NCI-H2196 treated with DMSO at 0.1 percent for 48 hours (cell line): ENCODE measurements around the gene TRABD2B.

Experiments used
- DNase-seq: peaks from one replicate; lab custom pipeline; 2025; ENCODE audit not compliant: unreplicated experiment; lab: John Stamatoyannopoulos, UW

TRABD2B gene

GRCh38 chr1:47763591-47764171 lies 233.5 kb downstream of the TRABD2B start:
- no peak for DNase-seq

DNA sequence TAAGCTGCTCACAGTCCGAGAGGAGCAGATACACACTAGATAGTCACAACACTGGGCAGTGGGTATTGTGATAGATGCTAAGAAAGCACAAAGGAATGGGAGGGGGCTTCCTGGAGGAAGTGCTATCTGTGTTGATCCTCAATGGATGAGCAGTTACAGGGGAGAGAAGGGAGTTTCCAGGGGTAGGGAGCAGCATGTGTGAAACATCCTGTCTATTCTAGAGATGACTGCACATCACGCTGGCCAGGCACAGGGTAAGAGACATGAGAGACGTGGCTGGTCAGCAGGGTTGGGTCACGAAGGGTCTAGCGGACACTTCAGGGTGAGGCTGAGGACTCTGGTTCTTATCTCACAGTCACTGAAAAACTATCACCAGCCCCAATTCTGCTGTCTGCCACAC lies 235.2 kb downstream of the TRABD2B start:
- DNase-seq, result no peak

GRCh38 chr1:47761201-47761930 lies 235.8 kb downstream of the TRABD2B start:
- DNase-seq, result no peak

DNA sequence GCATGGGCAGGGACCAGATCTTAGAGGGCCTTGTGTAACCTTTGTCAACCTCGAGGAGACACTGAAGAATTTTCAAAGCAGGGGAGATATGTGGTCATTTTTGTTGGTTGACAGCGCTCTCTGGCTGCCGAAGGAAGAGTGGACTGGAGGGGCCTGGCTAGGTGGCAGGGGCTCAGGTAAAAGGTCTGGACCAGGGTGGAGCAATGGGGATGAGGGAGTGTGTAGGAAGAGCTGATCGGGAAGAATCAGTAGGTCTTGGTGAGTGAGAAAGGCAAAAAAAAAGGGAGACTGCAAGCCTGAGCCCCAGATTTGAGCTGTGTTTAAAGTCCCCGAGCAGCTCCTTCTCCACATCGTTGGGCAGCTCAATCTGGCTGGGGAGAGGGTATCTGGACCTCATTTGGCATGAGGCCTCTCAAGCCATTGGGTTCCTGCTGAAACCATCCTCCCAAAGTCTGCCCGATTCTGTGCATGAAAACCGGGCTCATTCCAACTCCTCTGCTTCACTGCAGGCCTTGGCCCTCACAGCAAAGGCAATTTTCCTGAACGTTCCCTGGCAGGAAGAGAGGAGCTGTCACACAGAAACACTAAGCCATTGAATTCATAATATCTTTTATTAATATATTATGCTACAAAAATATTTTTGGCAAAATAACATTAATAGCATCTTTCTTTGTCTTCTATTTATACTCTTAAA lies 237.1 kb downstream of the TRABD2B start:
- no peak for DNase-seq

DNA sequence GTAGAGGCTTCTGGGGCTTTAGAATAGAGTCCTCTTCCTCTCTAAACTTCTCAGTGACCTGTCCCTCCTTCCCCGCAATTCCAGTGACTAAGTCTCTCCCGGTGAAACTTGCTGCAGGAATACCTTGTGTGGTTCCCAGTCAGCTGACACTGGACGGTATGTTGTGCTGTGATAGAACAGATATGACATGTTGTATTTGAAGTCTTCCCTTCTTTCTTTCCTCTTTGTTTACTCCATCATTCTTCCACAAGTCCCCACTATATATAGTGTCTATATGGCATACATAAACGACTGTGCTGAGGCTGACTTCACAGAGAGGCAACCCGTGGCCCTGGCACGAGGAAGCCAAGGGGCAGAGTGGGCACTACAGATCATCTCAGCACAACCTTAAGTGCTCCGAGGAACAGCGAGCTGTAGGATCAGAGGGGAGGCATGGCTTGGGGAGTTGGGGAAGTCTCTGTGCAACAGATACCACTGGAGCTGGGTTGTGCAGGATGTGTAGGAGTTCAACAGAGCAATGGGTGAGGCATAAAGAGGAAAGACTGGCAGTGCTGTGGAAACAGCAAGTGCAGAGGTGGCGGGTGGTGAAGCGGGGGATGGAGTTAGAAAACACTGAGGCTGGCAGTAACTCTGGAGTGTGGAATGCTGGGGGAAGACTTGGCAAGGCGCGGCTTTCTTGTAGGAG lies 237.8 kb downstream of the TRABD2B start:
- no peak for DNase-seq

GRCh38 chr1:47758341-47759250 lies 238.6 kb downstream of the TRABD2B start:
- no peak for DNase-seq

DNA sequence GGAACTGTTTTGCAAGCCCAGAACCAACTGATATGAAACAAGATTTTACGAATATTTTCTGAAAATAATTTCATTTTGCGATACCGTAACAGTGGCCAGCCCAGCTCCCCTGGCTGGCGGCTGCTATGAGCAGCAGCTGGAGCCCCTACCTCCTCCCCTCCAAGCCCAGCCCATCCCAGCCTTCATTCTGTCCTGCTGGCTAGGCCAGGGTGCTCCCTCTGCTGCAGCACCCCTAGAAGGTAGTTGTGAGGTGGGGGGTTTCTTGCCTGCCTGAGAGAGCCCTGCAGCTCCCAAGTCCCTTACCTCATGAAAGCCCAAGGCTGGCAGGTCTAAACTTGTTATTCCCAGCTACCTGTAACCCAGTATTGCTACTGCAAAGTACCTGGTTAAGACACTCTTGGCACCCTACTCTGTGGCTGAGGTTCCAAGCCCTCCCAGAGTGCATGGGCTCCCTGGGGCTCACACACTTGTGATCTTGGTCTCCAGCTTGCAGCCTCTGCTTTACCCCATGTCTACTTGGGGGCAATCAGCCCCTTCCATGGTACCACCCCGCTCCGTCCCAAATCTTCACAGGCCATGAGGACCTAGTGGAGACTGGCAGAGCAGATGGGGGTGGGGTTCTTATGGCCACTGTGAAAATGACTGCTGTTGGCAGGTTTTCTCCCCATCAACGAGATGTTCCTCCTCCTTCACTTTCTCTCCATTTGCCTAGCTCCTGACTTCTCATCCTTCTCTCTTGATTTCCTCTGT lies 239.8 kb downstream of the TRABD2B start:
- no peak for DNase-seq

DNA sequence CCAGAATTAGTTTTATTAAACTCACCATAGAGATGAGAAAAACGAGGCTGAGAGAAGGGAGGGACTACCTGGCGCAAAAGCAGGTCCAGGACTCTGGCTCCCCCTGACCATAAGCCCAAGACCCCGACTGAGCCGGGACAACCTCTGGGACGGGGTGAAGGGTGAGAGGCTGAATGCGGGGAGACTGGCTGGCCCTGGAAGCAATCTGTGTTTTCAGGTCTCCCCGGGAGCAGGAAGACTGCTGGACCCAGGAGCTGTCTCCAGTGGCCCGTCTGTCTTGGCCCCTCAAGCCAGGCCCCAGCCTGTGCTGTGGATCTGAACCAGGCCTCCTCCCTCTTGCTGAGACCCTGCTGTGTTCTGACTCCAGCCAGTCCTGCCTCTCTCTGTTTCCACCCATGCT lies 240.8 kb downstream of the TRABD2B start:
- DNase-seq, result no peak

GRCh38 chr1:47756006-47756405 lies 241.2 kb downstream of the TRABD2B start:
- no peak for DNase-seq

GRCh38 chr1:47755101-47755990 lies 241.8 kb downstream of the TRABD2B start:
- no peak for DNase-seq

DNA sequence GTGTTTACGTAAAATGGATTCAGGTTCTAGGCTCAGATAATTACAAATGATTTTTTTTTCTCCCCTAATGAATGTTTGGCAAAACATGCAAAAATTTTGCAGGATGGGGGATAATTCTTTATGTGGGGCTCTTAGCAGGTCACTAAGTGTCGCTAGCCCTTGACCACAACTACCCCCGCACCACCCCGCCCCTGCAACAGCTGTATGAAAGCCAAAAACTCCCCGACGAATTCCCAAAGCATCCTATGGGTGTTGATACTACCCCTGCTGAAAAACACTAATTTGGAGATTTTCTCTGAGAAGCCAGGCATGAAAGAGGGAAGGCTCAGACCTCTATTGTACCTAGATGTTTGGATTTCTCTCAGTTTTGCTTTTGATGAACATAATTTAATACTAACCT lies 243.0 kb downstream of the TRABD2B start:
- DNase-seq, result no peak

DNA sequence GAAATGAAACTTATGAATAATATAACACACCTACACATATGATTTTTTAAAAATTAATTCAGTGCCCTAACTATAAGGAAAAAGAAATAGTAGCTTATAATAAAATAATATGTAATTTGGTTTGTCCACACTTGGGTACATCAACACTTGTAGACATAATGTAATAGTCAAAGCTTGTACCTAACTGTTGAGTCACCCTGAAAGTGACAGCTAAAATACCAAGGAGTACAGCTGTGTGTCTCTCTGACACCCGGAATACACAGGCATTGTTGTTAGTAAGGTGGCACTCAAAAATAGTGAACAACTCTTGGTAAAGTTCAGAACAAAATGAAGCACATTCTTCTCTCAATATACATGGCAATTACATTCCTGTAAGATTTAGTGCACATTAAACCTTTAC lies 243.4 kb downstream of the TRABD2B start:
- no peak for DNase-seq

- DNase-seq, result no peak
Measured at GRCh38 chr1:47752559-47752958, 244.6 kb downstream of the TRABD2B start.

DNA sequence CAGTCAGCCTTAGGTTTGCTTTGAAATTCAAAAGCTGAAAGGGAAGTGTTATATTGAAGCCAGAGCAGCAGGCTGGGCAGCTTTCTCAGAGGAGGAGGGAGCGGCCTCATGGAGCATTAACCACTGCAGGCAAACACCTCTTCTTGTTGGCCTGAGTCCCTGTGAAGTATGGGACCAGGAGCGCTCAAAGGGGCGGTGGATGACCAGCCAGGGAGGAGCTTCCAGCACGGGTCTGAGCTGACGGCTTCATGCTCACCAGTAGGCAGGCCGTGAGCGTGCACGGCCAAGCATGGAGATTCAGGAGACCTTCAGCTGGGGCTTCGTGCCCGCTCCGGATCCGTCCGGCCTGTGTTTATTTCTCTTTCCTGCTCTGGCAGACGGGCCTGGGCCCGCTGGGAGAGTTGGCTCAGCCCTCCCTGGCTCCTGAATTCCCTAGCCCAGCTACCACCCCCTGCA lies 245.2 kb downstream of the TRABD2B start:
- no peak for DNase-seq

DNA sequence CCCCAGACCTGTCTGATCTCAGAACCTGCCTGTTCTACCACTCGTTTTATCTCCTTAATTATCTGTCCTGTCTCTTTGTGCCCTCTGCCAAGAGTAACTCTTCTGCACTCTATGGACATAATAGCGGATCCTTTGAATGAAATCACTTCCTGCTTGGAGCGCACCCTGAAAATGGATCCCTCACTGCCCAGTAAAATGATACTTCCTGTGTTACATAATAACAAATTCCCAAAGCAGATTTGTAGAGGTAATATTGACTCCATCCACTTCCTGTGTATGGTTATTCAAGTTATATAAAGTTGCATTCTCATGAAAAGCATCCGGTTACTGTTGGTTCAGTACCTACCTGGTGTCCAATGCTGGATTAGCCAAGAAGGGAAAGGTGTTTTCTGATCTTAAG lies 246.0 kb downstream of the TRABD2B start:
- DNase-seq, result peak; percentile 17

DNA sequence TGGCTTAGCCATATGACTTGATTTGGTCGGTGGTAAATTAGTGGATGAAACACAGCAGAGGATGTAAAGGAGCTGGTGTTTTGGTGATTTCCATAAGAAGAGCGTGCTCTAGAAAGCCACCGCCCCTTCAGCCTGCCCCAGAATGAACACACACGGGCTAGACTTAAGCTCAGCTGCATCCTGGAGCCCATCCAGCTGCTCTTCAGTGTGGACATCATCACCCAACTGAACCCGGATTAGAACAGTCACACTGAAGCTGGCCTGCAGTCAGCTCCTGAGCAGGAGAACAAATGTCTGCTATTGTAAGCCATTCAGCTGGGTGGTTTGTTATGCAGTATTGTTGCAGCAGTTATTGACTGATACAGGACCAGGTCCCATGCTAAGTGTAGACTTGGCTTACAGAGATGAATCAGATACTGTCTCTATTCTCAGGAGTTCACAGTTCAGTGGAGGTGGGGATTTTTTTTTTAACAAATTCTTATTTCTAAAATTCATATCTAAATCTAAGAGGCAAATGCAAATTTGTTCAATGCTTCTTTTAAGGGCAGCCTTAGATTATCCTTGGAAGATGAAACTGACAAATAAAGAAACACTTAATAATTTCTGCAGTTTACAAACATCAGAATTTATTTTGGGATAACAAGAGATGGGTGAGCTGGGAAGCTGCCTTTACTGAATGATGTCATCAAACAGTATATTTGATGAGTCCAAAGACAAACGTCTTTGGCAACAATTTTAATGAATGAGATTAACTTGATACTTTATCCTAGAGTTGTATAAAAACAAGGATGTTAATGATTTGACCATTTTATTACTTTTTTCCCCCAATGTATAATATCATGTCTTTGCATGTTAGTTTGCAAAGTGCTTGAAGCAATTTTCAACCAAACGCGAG lies 251.2 kb downstream of the TRABD2B start:
- no peak for DNase-seq

GRCh38 chr1:47742890-47743760 lies 254.1 kb downstream of the TRABD2B start:
- DNase-seq, result no peak
